H1 (cell line): ENCODE data around the gene ANKRD17. TPM values are rescaled to one million over a fixed set of nuclear protein-coding genes. Genes with fewer than 3 reads are reported as not detected.

Experiments used
- MAFK ChIP-seq: IDR thresholded peaks from 2 replicates; pipeline ENCODE4 v1.6.1; 2012; ENCODE audit warnings: low read depth, mild to moderate bottlenecking, improper control_type of control experiment, low read length
- POLR2A ChIP-seq, 2 experiments: IDR thresholded peaks; 1 replicate in 1 of 2; 2 replicates in 1 of 2; pipeline ENCODE4 v1.6.1; 2011; ENCODE audit warnings: low read depth in 2 of 2, low read length in 2 of 2, mild to moderate bottlenecking in 2 of 2; ENCODE audit errors: control extremely low read depth in 1 of 2
- SAP30 ChIP-seq: fragments of 300-600 bp; sonication (generic); IDR thresholded peaks from 2 replicates; pipeline ENCODE4 v1.7.1; 2012; ENCODE audit warnings: low read length, moderate library complexity, mild to moderate bottlenecking, inconsistent platforms; ENCODE audit not compliant: insufficient read depth, insufficient replicate concordance
- SIRT6 ChIP-seq: IDR thresholded peaks from one replicate; pipeline ENCODE4 v1.7.1; 2012; ENCODE audit warnings: low read length, inconsistent platforms
- polyA plus RNA-seq, 7 experiments: library from polyadenylated mRNA; depleted of rRNA in 3 of 7; stranded (reverse) in 5 of 7; unstranded in 2 of 7; fragments of >200 nt in 5 of 7; fragments of 200-250 nt in 2 of 7; gene quantifications; 1 replicate in 5 of 7; 2 replicates in 1 of 7; 4 replicates in 1 of 7; pipeline versions ENCODE4 v1.2.1 to v1.2.3, GENCODE V29; 2011 to 2013; ENCODE audit warnings: missing spikeins in 2 of 7, mixed read lengths in 2 of 7
- total RNA-seq: library from RNA; stranded (reverse); fragmentation: NEBNext Ultra II Directional; extraction: Animal tissue kit (Norgen Biotek cat#: 25700); gene quantifications from 2 replicates; pipeline ENCODE4 v1.2.1, GENCODE V29; 2021

Gene ANKRD17
- total and polyA plus RNA-seq, 2 of the 8 experiments (the other 6 are each of a cell fraction or from before 2014, with no cell fraction given), result 42.4 to 93.7 TPM

DNA sequence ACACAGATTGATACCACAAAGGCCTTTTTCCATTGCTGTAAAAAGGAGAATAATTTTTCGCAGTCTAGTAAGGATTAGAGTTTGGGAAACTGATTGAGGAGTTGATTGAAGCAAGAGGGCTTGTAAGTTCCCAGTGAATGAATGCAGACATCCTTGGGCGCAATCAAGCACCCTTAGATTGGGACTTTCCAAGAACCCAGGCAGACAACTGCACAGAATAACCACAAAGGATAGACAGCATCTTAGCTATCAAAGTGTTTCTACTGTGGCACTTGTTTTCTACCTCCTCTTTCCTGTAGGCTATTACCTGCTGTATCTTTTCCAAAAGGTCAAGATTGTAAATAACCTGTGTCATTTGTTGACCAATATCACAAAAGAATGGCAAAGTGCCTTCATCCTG lies 191.7 kb downstream of the ANKRD17 start (continued):
- TF ChIP-seq MAFK (no peak), SIRT6 (no peak), POLR2A (IDR thresholded peaks at IDR 0.05; ENCODE audit: control extremely low read depth in 1 of 2, low read depth in 2 of 2, low read length in 2 of 2) (no peak), SAP30 (no peak)
